ENCODE results near the gene PCP2.

Gene PCP2

DNA sequence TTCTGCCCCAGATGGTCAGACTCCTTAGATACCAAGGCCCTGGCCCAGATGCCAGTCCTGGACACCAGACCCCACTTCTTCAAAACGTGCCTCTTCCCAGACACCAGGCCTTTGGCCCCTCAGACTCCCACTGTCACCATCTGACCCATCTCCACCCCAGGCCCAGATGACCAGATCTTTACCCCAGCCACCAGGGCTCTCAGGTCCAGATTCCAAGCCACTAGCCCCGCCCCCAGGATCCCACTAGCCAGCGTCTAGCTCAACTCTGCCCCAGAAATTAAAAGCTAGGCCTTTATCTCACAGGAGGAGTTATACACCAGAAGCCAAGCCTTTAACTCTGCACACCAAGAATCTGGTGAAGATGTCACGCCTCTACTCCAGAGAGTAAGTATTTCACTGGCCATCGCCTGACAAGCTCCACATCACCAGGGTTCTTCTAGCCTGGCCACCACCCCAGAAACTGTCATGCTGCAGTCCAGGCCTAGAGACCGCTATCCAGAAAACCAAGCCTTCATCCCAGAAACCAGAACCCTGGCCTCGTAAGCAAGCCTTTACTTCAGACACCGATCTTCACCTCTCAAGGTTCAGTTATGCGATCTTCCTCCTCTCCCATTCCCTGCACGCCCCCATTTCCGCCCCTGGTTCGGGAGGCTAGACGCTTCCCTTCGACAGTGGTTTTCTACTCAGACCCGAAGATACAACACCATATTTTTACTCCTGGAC lies 4.8 kb downstream of the PCP2 start:
- peaks cover 10% of the 10 kb centered on the region for H3K36me3 ChIP-seq (ENCODE audit: control insufficient read depth, insufficient read depth, low read length)
- TF ChIP-seq, protein P1, sequence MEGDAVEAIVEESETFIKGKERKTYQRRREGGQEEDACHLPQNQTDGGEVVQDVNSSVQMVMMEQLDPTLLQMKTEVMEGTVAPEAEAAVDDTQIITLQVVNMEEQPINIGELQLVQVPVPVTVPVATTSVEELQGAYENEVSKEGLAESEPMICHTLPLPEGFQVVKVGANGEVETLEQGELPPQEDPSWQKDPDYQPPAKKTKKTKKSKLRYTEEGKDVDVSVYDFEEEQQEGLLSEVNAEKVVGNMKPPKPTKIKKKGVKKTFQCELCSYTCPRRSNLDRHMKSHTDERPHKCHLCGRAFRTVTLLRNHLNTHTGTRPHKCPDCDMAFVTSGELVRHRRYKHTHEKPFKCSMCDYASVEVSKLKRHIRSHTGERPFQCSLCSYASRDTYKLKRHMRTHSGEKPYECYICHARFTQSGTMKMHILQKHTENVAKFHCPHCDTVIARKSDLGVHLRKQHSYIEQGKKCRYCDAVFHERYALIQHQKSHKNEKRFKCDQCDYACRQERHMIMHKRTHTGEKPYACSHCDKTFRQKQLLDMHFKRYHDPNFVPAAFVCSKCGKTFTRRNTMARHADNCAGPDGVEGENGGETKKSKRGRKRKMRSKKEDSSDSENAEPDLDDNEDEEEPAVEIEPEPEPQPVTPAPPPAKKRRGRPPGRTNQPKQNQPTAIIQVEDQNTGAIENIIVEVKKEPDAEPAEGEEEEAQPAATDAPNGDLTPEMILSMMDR (IDR thresholded peaks at IDR 0.05; ENCODE audit: insufficient read depth, low read length, poor library complexity, severe bottlenecking) = no peak
- DNase-seq (ENCODE audit: extremely low read depth, insufficient read length) = no peak
- H3K4me3 ChIP-seq (replicated peaks; ENCODE audit: low read depth, low read length) = peak overlapping the region; percentile 95
- no peaks in the 10 kb centered on the region for H3K27me3 ChIP-seq (replicated peaks; ENCODE audit: control insufficient read depth, insufficient read depth, low read length)

DNA sequence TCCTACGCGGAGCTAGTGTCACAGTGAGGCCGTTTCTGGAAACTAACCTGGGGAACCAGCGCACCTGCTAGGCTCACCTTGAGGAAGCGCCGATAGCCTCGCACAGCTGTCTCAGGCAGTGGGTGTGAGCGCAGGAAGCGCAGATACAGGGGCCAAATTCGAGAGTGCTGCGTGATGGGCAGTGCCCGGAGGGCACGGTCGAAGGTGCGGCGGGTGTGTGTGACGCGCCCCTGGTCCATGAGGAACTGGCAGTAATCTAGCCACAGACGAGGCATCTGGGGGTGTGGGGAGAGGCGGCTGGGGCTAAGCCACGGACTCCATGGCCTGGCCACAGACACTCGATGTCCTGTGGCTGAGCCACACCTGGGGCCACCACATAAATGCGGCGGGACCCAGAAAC lies 6.4 kb downstream of the PCP2 start:
- no peaks in the 10 kb centered on the region for H3K27me3 ChIP-seq (replicated peaks; ENCODE audit: control insufficient read depth, insufficient read depth, low read length)
- DNase-seq (ENCODE audit: extremely low read depth, insufficient read length) = no peak
- peaks cover 23% of the 10 kb centered on the region for H3K36me3 ChIP-seq (ENCODE audit: control insufficient read depth, insufficient read depth, low read length)
- no peak overlapping the region for H3K4me3 ChIP-seq (replicated peaks; ENCODE audit: low read depth, low read length)
- TF ChIP-seq, protein P1 (IDR thresholded peaks at IDR 0.05; ENCODE audit: insufficient read depth, low read length, poor library complexity, severe bottlenecking) = no peak

DNA sequence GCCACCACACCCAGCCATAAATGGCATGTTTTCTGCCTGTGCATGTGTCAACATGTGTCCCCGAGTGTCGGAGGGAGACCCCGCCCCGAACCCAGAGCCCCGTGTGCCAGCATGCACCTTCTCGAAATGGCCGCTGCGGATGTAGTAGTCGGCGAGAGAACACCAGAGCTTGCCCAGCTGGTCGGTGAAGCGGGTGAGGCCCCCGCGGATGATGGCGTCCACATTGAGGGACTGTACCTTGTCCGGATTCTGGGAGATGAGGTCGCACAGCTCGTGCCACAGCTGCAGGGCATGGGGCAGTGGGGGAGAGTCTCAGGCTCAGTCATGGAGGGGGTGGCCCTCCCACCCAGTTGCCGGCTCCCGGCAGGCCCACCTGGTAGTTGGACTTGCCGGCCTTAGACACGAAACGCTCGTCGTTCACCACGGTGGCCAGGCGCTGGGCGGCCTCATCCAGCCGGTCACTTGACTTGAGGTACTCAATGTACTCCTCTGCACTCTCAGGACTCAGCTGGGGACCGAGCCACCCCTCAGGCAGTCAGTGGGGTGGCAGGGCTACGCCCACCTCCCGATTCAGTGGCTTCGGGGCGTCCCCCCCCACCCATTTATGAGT lies 7.7 kb downstream of the PCP2 start:
- H3K4me3 ChIP-seq (replicated peaks; ENCODE audit: low read depth, low read length) = no peak overlapping the region
- peaks cover 29% of the 10 kb centered on the region for H3K36me3 ChIP-seq (ENCODE audit: control insufficient read depth, insufficient read depth, low read length)
- DNase-seq (ENCODE audit: extremely low read depth, insufficient read length) = no peak
- TF ChIP-seq, protein P1 (IDR thresholded peaks at IDR 0.05; ENCODE audit: insufficient read depth, low read length, poor library complexity, severe bottlenecking) = no peak
- H3K27me3 ChIP-seq (replicated peaks; ENCODE audit: control insufficient read depth, insufficient read depth, low read length) = no peaks in the 10 kb centered on the region

DNA sequence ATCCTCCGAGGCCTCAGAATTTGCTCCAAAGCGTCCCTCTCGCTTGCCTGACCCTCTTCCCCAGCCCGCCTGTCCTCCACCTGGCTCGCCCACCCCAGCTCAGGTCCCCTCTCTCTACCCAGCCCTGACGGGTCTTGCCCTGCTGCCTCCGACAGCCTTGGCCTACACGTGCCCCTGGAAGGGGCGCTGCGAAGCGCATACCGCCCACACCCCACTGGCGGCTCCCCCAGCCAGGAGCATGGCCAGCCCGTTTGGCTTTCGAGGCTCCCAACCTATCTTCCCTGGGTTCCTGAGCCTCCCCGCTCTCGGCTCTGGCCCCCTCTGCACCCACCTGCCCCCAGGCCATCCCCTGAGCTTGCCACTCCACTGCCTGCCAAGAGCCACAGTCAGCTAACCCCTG lies 8.7 kb downstream of the PCP2 start:
- DNase-seq (ENCODE audit: extremely low read depth, insufficient read length) = no peak
- peaks cover 33% of the 10 kb centered on the region for H3K36me3 ChIP-seq (ENCODE audit: control insufficient read depth, insufficient read depth, low read length)
- H3K4me3 ChIP-seq (replicated peaks; ENCODE audit: low read depth, low read length) = no peak overlapping the region
- H3K27me3 ChIP-seq (replicated peaks; ENCODE audit: control insufficient read depth, insufficient read depth, low read length) = no peaks in the 10 kb centered on the region
- TF ChIP-seq, protein P1 (IDR thresholded peaks at IDR 0.05; ENCODE audit: insufficient read depth, low read length, poor library complexity, severe bottlenecking) = no peak

DNA sequence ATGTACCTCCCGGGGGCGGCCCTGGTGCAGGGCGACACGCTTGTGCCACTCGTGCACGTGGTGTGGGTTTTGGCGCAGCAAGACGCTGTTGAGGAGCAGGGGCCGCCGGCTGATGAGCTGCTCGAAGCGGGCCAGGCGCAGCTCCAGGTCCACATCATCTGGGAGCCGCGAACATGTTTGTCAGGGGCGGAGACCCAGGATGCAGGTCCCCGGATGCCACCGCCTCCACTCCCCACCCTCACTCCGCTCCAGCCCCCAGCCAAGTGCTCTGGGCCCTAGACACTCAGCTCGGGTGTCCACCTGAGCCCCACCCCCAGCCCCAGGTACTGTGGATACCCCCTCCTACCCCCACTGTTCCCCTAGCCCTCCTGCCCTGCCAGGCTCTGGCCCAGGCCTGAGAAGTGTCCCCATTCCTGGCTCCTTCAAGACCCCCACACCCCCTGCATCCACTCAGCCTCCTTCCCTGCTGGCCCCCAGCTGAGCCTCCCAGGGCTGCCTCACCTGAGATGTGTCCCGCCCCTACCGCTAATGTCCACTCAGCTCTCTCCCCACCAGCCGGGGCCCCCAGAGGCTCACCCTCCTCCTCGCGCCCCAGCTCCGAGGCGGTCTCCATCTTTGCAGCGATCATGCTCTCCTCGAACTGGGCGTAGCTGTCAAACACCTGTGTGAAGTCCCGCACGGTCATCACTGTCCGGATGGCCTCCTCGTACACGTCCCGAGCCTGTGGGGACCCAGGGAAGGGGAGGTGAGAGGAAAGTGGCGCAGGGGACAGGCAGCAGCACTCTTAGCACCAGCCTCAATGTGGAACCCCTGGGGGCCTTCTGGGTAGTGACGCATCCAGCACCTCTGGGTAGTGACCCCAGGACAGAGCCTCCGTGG lies 9.6 kb downstream of the PCP2 start:
- Histone ChIP-seq H3K27me3 (replicated peaks; ENCODE audit: control insufficient read depth, insufficient read depth, low read length) (no peaks in the 10 kb centered on the region), H3K36me3 (ENCODE audit: control insufficient read depth, insufficient read depth, low read length) (peaks cover 33% of the 10 kb centered on the region), H3K4me3 (replicated peaks; ENCODE audit: low read depth, low read length) (no peak overlapping the region)
- no peak for DNase-seq (ENCODE audit: extremely low read depth, insufficient read length)
- TF ChIP-seq, protein P1 (IDR thresholded peaks at IDR 0.05; ENCODE audit: insufficient read depth, low read length, poor library complexity, severe bottlenecking) = no peak

All from GM06990 (cell line).